ENCODE measurements around the gene THSD7A.

THSD7A gene

DNA sequence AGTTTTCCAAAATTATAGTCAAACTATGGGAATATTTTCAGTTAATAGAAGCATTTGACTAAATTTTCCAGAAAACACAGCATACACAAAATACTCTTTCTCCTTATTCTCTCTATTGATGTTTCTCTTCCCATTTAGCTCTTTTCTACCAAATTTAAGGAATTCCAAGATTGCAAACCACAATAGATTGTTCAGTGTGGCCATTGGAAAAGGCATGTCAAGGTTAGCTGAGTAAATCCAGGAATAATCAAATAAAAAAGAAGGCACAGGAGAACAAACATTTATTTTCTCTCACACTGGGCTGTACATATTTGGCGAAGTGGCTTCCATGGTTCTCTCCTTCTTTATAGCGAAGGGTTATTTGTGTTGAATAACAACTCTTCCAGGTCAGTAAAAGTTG, 117.3 kb downstream of the THSD7A start:
- TF ChIP-seq TAF1 (IDR thresholded peaks at IDR 0.05; ENCODE audit: borderline replicate concordance, low read depth, low read length) (no peak), POLR2AphosphoS5 (IDR thresholded peaks at IDR 0.05; ENCODE audit: low read depth, low read length) (no peak), POLR2A (IDR thresholded peaks at IDR 0.05; ENCODE audit: low read depth, low read length) (no peak)
- peak; percentile 67 for FAIRE-seq

GRCh38 chr7:11714205-11714604, 117.8 kb downstream of the THSD7A start:
- TF ChIP-seq TAF1 (IDR thresholded peaks at IDR 0.05; ENCODE audit: borderline replicate concordance, low read depth, low read length): no peak
- TF ChIP-seq POLR2AphosphoS5 (IDR thresholded peaks at IDR 0.05; ENCODE audit: low read depth, low read length): no peak
- no peak for TF ChIP-seq POLR2A (IDR thresholded peaks at IDR 0.05; ENCODE audit: low read depth, low read length)
- DNase-seq (ENCODE audit: insufficient read length): no peak
- FAIRE-seq: no peak

More for the DNA sequence above, 117.3 kb downstream of the THSD7A start:
- no peak for DNase-seq (ENCODE audit: insufficient read length)

GRCh38 chr7:11713352-11713751, 118.6 kb downstream of the THSD7A start:
- no peak for TF ChIP-seq POLR2A (IDR thresholded peaks at IDR 0.05; ENCODE audit: low read depth, low read length)
- no peak for TF ChIP-seq POLR2AphosphoS5 (IDR thresholded peaks at IDR 0.05; ENCODE audit: low read depth, low read length)
- TF ChIP-seq TAF1 (IDR thresholded peaks at IDR 0.05; ENCODE audit: borderline replicate concordance, low read depth, low read length): no peak
- FAIRE-seq: no peak
- DNase-seq (ENCODE audit: insufficient read length): no peak

- no peak for FAIRE-seq
Measured at GRCh38 chr7:11710377-11710776, 121.6 kb downstream of the THSD7A start.

GRCh38 chr7:11709196-11709595, 122.8 kb downstream of the THSD7A start:
- TF ChIP-seq POLR2AphosphoS5 (IDR thresholded peaks at IDR 0.05; ENCODE audit: low read depth, low read length): no peak
- TF ChIP-seq TAF1 (IDR thresholded peaks at IDR 0.05; ENCODE audit: borderline replicate concordance, low read depth, low read length): no peak
- TF ChIP-seq POLR2A (IDR thresholded peaks at IDR 0.05; ENCODE audit: low read depth, low read length): no peak
- DNase-seq (ENCODE audit: insufficient read length) (no peak), FAIRE-seq (no peak)

More at GRCh38 chr7:11710377-11710776, 121.6 kb downstream of the THSD7A start:
- TF ChIP-seq POLR2A (IDR thresholded peaks at IDR 0.05; ENCODE audit: low read depth, low read length) (no peak), POLR2AphosphoS5 (IDR thresholded peaks at IDR 0.05; ENCODE audit: low read depth, low read length) (no peak), TAF1 (IDR thresholded peaks at IDR 0.05; ENCODE audit: borderline replicate concordance, low read depth, low read length) (no peak)
- DNase-seq (ENCODE audit: insufficient read length): no peak

DNA sequence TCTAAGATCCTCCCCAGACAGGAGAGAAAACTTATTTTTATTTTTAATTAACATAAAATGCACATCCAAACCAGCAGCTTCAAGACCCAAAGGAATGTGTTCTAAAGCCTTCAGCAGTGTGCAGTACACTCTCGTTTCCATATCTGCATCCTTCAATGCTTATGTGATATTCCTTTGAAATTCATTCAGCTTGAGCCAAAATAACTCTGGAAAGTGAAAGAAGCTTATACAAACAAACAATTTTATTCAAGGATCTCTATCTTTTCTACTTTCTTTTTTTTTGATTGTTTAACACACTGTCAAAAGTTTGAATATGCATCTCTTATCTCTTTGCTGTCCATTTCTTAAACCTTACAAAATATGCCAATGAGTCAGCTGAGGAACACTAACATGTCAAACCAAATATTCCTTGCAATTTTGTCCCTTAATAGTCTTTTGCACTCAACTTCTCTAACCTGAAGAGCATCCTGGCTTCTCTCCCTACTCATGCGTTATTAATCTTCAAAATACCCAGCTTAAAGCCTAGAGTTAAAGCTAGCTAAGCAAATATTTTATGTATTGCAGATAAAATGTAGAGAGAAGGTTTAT, 124.3 kb downstream of the THSD7A start:
- TF ChIP-seq TAF1 (IDR thresholded peaks at IDR 0.05; ENCODE audit: borderline replicate concordance, low read depth, low read length) (no peak), POLR2A (IDR thresholded peaks at IDR 0.05; ENCODE audit: low read depth, low read length) (no peak), POLR2AphosphoS5 (IDR thresholded peaks at IDR 0.05; ENCODE audit: low read depth, low read length) (no peak)
- DNase-seq (ENCODE audit: insufficient read length) (no peak), FAIRE-seq (no peak)

DNA sequence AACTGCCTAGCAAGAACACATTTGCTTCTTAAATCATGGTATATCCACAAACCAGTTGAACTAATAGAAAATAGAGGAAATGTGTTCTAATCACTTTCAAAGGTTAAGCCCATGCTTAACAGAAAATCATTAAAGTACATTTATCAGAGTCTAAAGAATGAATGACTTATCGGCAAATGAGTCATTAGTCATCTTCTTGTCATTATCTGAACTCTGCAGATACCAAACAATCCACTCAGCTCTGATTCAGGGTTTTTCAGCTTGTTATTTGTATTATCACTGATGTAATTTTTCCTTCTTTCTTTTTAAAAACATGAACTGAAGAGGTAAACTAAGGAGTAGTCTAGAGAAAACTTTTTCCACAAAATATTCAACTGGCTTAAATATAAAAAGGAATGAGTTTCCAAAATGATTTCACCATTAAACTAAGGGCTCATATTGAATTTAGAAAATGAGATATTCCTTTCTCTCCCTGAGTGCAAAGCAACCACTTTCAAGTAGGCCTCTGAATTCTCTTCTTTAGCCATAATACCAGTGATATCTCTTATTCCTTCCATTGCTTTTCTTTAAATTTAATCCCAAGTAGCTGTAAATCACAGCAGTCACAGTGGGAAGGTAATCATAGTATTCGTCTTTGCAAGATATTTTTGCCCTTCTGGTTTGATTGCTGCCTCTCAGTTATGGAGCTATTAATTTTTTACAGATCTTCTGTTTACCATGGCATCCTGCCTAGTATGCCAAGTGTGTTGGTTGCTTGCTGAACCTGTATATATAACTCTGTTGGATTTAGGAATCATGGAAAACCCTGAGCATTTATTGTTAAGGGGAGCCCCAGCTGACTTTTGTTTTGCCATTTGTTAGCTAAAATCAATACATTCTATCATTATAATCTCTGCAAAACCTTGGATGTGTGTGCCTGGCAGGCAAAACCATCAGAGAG, 125.1 kb downstream of the THSD7A start:
- FAIRE-seq (no peak), DNase-seq (ENCODE audit: insufficient read length) (no peak)
- TF ChIP-seq POLR2A (IDR thresholded peaks at IDR 0.05; ENCODE audit: low read depth, low read length) (no peak), POLR2AphosphoS5 (IDR thresholded peaks at IDR 0.05; ENCODE audit: low read depth, low read length) (no peak), TAF1 (IDR thresholded peaks at IDR 0.05; ENCODE audit: borderline replicate concordance, low read depth, low read length) (no peak)

DNA sequence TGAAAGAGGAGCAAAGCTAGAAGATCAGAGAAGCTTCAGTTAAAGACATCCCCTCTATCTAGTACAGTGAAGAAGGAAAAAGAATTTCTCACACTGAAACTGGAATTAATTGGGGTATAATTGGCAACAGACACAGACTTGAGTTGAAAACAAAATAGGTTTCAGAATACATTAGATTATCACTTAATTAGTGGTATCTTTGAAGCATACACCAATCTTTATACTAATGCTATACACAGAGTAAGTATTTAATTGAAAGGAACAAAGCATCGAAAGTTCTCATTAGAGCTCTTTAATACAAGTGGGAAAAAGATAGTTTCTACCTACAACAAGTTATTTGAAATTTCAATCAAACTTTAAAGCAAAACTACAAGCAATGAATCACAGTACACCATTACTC, 128.2 kb downstream of the THSD7A start:
- TF ChIP-seq TAF1 (IDR thresholded peaks at IDR 0.05; ENCODE audit: borderline replicate concordance, low read depth, low read length) (no peak), POLR2A (IDR thresholded peaks at IDR 0.05; ENCODE audit: low read depth, low read length) (no peak), POLR2AphosphoS5 (IDR thresholded peaks at IDR 0.05; ENCODE audit: low read depth, low read length) (no peak)
- no peak for DNase-seq (ENCODE audit: insufficient read length)
- no peak for FAIRE-seq

GRCh38 chr7:11702938-11703337, 129.1 kb downstream of the THSD7A start:
- FAIRE-seq: no peak
- TF ChIP-seq TAF1 (IDR thresholded peaks at IDR 0.05; ENCODE audit: borderline replicate concordance, low read depth, low read length) (no peak), POLR2A (IDR thresholded peaks at IDR 0.05; ENCODE audit: low read depth, low read length) (no peak), POLR2AphosphoS5 (IDR thresholded peaks at IDR 0.05; ENCODE audit: low read depth, low read length) (no peak)
- DNase-seq (ENCODE audit: insufficient read length): no peak

DNA sequence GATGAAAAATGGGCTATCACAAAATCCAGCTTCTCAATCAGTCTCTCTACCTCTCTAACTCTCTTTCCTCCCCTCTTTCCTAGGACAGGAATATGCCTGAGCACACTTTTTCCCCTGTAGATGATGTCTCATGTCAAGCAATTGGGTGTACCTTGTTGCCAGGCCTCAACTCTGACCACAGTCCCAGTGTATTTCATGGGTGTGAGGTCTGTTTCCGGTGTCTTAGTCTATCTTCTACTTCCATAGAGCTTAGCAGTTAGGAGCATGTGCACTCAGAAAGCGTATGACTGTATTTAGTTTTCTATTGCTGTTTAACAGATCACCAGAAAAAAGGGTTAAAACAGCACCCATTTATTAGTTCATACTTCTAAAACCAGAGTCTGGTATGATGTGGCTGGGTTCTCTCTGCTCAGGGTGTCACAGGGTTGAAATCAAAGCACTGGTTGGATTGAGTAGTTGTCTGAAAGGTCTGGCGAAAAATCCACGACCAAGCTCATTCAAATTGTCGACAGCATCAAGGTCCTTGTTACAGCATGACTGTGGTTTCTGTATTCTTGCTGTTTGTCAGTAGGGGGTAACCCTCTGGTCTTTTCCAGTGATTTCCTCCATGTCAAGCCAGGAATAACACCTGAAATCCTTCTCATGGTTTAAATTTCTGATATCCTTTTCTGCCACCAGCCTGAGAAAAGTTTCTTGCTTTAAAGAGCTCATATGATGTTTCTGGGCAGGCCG, 130.0 kb downstream of the THSD7A start:
- TF ChIP-seq POLR2AphosphoS5 (IDR thresholded peaks at IDR 0.05; ENCODE audit: low read depth, low read length) (no peak), POLR2A (IDR thresholded peaks at IDR 0.05; ENCODE audit: low read depth, low read length) (no peak), TAF1 (IDR thresholded peaks at IDR 0.05; ENCODE audit: borderline replicate concordance, low read depth, low read length) (no peak)
- FAIRE-seq: peak; percentile 63
- DNase-seq (ENCODE audit: insufficient read length): no peak

DNA sequence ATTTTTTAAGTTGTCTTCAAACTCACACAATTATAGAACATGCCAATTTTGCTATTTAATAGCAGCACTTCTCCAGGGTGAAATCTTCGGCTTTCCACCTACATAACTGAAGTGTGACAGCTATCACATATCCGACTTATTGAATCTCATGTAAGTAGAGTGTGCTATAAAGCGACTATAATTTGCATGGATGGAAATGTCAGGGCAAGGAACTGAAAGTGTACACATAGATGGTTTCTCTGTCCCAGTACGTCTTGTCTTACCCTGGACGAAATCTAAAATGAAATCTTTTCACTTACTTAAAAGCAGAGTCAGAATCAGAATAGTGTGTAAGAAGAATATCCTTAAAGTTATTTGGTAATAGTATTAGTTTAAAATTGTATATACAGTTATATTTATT, 132.3 kb downstream of the THSD7A start:
- TF ChIP-seq POLR2A (IDR thresholded peaks at IDR 0.05; ENCODE audit: low read depth, low read length): no peak
- TF ChIP-seq TAF1 (IDR thresholded peaks at IDR 0.05; ENCODE audit: borderline replicate concordance, low read depth, low read length): no peak
- TF ChIP-seq POLR2AphosphoS5 (IDR thresholded peaks at IDR 0.05; ENCODE audit: low read depth, low read length): no peak
- DNase-seq (ENCODE audit: insufficient read length) (no peak), FAIRE-seq (peak; percentile 54)

Data from GM12892 (cell line).